GM18505 (cell line): ENCODE results near the gene PDSS2.
"Not testable (repeated sequence)": the region's sequence is repeated elsewhere in the genome, so short reads cannot be mapped to it uniquely, and the experiment has no call there.

Source experiments
- ATAC-seq: cut with Tn5 transposase; IDR thresholded peaks from one replicate; pipeline ENCODE4 v1.9.1; 2021; ENCODE audit not compliant: unreplicated experiment
- POLR2A ChIP-seq: IDR thresholded peaks from 4 replicates; pipeline ENCODE4 v1.6.1; 2011; ENCODE audit warnings: borderline replicate concordance; ENCODE audit not compliant: insufficient read depth, insufficient read length; ENCODE audit errors: extremely low read depth

Gene PDSS2

DNA sequence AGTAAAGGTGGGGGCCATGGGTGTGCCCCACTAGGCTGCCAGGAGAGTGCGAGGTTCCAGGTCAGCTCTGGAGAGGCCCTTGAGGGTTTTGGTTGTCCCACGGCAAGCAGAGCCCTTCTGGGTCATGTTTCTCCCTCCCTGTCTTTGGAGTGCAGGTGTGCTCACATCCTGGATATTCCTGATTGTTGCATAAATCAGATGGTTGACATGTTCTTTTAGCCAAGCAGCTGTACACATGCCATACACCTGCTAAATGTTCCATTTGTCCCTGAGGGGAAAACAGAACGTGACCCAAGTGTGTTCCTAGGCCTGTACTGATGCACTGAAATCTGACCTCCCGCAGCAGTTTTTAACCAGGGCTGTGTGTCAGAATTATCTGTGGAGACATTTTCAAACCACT, 266.5 kb downstream of the PDSS2 start:
- ATAC-seq = no peak
- no peak for TF ChIP-seq POLR2A

DNA sequence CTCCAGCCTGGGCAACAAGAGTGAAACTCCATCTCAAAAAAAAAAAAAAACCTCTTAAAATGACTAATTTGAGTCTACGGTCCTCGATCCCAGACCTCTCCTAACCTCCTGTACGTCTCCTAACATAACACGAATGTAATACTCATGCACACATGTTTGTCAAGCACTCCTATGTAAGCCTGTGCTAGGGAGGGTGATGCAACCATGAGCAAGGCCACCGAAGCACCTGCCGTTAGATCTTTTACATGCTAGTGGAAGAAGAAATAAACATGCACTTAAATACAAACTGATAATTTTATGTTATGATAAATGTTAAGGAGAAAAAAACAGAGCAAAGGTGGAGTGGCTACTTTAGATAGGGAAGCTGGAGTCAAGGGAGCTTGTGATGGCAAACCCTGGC, 271.7 kb downstream of the PDSS2 start:
- no peak for TF ChIP-seq POLR2A
- no peak for ATAC-seq

DNA sequence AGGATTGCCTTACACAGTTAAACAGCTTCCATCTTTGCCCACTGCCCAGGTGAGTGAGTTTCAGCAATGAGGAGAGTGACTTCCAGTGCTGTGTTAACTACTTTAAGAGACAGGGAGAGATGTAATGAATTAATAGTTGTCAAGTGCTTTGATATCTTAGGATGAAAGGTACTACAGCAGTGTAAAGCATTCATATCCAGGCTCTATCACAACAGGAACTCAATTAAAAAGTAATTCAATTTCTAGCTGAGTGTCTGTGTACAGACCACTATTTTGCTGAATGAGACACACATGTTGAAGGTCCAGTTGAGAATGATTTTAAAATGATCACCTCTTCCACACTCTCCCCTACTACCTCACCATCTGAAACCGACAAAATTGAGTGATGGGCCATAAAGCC, 273.3 kb downstream of the PDSS2 start:
- no peak for TF ChIP-seq POLR2A
- no peak for ATAC-seq

DNA sequence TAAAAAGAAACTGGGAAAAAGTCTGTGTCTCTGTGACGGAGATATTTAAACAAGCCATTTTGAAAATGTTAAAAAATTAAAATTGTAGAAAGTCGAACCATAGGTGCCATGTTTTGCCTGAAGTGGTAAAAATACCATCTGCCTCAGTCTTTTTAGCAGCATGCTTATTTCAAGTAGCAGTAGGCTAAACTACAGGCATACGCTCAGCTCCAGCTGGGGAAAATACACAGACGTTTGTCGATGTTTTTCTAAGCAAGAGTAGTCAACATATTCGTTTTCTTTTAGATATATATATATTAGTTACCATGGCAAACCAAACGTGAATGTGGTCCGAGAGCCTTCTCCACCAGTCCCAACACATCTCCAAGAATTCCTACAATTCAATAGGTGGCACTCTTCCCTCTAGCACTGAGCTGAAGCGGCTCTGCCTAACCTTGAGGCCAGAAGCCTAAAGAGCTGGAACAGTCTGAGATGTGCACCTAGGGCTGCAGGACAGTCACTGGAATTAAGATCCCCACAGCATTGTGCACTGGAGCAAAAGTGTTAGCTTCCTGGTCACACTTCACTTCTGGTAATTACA, 273.9 kb downstream of the PDSS2 start:
- no peak for TF ChIP-seq POLR2A
- ATAC-seq = no peak

DNA sequence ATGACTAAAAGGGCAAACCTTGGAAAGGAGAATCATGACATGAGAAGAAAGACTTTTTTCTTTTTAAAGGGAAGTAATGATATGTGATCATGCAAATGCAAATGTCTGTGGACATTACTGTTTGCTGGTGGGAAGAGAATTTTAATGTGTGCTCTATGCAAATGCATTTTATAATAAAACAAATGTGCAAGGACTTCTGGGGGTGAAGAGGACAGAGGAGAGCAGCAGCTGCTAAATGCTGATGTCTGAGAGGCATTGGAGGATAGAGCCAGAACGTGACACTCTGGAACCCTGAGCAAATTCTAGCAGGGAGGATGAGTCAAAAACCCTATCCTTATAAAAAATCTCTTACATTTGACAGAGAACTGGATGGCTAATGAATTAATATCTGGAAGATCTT, 274.9 kb downstream of the PDSS2 start:
- TF ChIP-seq POLR2A = no peak
- no peak for ATAC-seq

DNA sequence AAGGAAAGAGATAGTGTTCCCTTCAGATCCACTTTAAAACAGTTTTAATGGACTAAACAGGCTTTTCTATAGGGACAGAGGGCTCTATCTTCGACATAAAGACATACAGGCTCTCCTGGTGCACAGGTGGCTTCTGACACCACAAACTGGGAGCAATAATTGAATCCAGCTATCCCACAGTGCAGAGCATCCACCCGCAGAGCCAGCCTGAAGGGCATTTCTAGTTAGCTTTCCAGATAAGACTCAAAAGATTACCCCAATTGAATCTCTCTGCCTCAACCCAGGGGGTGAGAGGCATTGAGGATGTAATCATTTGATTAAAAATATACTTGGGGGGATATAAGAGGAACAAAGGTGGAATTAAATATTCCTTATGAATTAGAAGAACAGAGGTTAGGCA, 279.3 kb downstream of the PDSS2 start:
- no peak for TF ChIP-seq POLR2A
- no peak for ATAC-seq

DNA sequence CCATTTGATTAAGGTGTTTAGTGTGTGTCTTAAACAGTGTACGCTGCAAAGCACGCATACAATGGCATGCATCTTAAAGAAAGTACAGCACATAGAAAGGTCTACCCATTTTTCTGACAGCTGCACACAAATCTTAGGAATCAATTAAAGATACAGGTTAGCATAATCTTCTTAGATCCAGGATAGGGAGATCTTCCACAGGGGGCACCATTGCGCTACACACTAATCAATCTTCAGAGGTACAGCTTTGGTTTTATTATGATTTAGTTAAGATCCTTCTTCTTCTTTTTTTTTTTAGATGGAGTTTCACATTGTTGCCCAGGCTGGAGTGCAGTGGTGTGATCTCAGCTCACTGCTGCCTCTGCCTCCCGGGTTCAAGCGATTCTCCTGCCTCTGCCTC, 280.4 kb downstream of the PDSS2 start:
- no peak for ATAC-seq
- TF ChIP-seq POLR2A = no peak

DNA sequence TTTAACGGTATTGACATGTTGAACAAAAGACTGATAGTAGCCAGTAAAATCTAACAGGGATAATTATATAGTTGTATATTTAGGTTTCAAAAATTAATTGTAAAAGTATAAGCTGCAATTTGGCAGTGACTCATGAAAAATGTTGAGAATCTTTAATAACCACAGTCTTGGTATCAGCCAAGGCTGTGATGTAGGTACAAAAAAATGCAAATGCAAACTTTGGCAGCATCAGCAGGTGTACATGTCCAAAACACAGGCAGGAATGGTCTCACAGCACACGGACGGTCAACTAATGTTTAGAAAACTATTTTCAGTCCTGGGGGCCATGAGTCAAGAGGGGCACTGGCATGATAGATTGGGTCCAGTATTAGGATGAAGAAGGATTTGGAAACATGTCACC, 285.6 kb downstream of the PDSS2 start:
- no peak for ATAC-seq
- no peak for TF ChIP-seq POLR2A

DNA sequence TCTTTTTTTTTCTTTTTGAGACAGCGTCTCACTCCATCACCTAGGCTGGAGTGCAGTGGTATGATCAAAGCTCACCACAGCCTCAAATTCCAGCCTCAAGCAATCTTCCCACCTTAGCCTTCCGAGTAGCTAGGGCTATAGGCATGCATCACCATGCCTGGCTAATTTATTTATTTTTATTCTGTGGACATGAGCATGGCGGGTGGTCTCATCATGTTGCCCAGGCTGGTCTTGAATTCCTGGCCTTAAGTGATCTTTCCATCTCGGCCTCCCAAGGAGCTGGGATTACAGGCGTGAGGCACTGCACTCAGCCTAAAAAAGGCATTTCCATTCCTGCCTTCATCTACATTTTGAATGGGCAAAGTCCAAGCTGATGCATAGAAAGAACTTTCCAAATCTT, 287.9 kb downstream of the PDSS2 start:
- TF ChIP-seq POLR2A = no peak
- no peak for ATAC-seq

DNA sequence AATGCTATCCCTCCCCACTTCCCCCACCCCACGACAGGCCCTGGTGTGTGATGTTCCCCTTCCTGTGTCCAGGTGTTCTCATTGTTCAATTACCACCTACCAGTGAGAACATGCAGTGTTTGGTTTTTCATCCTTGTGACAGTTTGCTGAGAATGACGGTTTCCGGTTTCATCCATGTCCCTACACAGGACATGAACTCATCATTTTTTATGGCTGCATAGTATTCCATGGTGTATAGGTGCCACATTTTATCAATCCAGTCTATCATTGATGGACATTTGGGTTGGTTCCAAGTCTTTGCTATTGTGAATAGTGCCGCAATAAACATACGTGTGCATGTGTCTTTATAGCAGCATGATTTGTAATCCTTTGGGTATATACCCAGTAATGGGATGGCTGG, 295.1 kb downstream of the PDSS2 start:
- ATAC-seq = not testable (repeated sequence)

DNA sequence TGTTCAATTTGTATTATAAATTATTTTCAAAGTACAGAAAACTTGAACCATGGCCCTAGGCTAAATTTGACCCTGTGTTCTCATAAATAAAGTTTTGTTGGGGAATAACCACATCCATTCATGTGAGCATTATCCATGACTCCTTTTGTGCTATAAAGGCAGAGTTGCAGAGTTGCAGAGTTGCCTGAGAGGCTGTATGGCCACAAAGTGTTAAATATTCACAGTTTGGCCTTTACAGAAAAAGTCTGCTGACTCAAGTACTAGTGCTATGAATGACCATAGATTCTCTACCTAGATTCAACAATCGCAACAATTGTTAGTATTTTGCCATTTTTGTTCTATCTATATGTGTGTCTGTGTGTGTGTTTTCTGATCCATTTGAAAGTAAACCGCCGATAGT, 297.8 kb downstream of the PDSS2 start:
- no peak for TF ChIP-seq POLR2A
- no peak for ATAC-seq

DNA sequence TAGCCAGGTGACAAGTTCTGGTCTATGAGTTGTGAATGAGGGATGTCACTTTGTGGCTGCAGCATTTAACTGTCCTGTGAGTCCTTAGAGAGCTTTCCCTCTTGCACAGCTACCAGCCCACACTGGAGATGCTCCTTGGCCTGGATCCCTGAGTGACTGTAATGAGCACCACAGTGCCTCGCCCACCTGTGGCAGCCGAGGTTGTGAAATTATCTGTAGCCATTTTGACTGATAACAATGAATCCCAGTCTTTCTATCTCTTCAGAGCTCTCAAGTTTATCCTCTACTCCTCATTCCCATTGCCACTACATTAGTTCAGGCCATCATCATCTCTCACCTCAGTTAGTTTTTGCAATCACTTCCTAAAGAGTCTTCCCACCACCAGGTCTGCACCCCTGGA, 302.7 kb downstream of the PDSS2 start:
- no peak for ATAC-seq
- TF ChIP-seq POLR2A = no peak

DNA sequence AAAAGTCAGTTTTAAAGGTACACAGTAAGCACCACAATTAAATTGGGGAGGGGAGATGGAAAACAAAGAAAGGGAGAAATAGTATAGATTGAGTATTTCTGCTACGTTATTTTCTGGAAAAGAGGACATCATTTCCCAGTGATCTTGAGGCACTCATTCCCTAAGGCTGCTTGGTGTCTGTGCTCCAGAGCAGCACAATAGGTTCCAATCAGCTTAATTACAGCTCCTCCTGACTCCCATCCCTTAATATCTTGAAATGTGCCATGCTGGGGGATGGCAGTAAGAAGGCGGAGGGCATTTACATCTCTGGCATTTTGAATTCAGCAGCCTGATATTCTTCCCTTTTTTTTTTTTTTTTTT, 304.6 kb downstream of the PDSS2 start:
- no peak for TF ChIP-seq POLR2A
- ATAC-seq = no peak

DNA sequence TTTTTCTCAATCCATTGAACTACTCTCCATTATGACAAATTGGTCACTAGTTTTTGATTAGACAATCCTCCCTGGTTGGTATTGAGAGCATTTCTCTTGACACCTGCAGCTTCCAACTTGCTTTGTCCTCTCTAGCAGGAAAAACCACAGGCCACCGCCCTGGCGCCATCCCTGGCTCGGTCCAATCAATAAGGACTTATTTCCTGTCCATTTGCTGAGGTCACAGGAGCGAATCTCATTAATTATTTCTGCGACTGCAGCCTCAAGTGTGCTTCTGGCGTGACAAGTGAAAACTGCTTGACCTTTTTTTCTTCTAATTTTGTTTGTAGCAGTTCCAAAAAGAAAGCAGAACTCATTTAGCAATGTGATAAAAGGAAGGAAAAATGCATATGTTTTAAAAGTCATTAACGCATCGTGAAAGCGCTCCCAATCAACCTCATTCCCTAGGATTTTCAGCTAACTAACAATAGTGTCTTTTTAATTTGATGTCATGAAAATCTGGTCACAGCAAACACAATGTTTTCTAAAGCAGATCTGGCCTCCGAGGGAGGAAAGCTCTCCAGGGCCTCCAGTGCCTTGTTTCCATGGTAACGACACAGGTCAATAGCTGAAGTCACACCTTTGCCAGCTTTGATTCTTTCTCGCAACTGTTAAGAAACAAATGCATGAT, 305.1 kb downstream of the PDSS2 start:
- TF ChIP-seq POLR2A = no peak
- ATAC-seq = no peak
